GM12892 (cell line): ENCODE measurements around the gene RPA3.

Experiments used
- POLR2A ChIP-seq: IDR thresholded peaks from 2 replicates; pipeline ENCODE4 v1.6.1; 2011; ENCODE audit warnings: low read depth, low read length, control low read depth
- TAF1 ChIP-seq: IDR thresholded peaks from 2 replicates; pipeline ENCODE4 v1.6.1; 2011; ENCODE audit warnings: low read depth, mild to moderate bottlenecking, control low read depth, low read length, borderline replicate concordance

DNA sequence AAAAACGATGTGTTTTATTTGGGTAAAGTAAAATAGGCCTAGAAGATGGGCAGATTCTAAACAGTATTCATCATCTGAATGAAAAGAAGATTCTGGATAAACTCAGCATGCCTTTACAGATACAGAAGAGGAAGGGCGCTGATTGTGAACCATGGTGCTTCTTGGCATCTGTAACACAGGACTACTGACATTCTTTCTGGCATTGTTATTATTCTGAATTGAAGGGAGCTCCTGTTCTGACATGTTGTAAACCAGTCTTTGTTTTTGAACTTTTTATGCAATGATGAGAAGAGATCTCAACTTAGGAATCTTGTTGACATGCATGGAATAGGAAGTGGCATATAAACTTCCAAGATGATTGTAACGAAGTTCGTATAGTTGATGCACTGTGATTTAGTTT lies 13.5 kb downstream of the RPA3 start:
- TF ChIP-seq POLR2A (no peak), TAF1 (no peak)
